Lower leg skin (tissue), 3 donors: ENCODE results near the gene COL8A1.

Experiments used
- POLR2A ChIP-seq, 2 donors: fragments of 450-650 bp; IDR thresholded peaks; one replicate each; pipeline ENCODE4 v1.6.1; 2016 to 2017; ENCODE audit warnings: antibody characterized with exemption in 2 of 2, mild to moderate bottlenecking in 1 of 2, moderate library complexity in 1 of 2
- TF ChIP-seq, protein P1 (sequence below), 3 donors: fragments of 450-650 bp; IDR thresholded peaks; one replicate each; pipeline ENCODE4 v1.5.1; 2016; ENCODE audit warnings: antibody characterized with exemption in 3 of 3, mild to moderate bottlenecking in 3 of 3, moderate library complexity in 2 of 3

DNA sequence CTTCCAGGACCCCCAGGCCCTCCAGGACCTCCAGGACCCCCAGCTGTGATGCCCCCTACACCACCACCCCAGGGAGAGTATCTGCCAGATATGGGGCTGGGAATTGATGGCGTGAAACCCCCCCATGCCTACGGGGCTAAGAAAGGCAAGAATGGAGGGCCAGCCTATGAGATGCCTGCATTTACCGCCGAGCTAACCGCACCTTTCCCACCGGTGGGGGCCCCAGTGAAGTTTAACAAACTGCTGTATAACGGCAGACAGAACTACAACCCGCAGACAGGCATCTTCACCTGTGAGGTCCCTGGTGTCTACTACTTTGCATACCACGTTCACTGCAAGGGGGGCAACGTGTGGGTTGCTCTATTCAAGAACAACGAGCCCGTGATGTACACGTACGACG is 157.2 kb downstream of the COL8A1 start:
- TF ChIP-seq, protein P1, sequence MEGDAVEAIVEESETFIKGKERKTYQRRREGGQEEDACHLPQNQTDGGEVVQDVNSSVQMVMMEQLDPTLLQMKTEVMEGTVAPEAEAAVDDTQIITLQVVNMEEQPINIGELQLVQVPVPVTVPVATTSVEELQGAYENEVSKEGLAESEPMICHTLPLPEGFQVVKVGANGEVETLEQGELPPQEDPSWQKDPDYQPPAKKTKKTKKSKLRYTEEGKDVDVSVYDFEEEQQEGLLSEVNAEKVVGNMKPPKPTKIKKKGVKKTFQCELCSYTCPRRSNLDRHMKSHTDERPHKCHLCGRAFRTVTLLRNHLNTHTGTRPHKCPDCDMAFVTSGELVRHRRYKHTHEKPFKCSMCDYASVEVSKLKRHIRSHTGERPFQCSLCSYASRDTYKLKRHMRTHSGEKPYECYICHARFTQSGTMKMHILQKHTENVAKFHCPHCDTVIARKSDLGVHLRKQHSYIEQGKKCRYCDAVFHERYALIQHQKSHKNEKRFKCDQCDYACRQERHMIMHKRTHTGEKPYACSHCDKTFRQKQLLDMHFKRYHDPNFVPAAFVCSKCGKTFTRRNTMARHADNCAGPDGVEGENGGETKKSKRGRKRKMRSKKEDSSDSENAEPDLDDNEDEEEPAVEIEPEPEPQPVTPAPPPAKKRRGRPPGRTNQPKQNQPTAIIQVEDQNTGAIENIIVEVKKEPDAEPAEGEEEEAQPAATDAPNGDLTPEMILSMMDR (IDR thresholded peaks at IDR 0.05), result no peak
- TF ChIP-seq POLR2A (IDR thresholded peaks at IDR 0.05), result no peak
